Medulla oblongata (tissue), 1 donor: ENCODE results near the gene NCAM1.
"Not testable (repeated sequence)": the region's sequence is repeated elsewhere in the genome, so short reads cannot be mapped to it uniquely, and the experiment has no call there.

Experiments
- DNase-seq: peaks from one replicate; pipeline ENCODE4 v3.0.0-alpha.2; 2015; ENCODE audit errors: extremely low spot score

The NCAM1 gene

DNA sequence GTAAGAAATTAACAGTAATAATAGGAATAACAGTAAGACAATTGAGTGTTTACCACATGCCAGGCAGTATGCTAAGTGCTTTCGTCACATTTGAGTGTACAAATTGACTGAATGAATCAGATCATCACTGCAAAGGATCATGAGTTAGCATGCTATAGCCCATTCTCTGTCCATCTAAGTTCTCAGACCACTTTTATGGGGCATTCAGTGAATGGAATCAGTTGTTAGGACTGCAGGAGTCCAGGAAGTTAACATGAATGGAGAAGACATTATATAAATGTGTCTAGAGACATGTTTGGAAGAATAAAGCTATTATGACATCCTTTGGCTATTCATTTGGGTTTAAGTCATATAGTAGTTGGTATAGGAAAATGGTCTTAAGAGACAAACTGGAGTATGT lies 59.9 kb downstream of the NCAM1 start:
- DNase-seq: no peak

DNA sequence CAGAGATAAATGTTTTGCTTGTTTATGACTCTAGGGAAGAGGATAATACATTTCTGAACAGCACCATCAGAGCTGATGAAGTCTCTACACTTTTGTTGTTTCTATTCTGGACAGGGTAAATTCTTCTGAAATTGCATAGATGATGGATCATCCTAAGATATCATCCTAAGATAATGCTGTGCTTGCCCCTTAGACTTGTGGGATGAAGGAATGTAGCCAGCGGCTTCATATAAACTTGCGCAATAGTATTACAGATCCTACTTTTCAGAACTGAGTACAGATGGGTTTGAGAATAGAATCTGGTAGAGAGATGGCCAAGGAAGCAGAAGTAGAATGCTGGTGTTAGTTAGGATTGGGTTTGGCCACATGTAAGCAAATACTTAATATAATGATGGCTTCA lies 61.0 kb downstream of the NCAM1 start:
- DNase-seq: no peak

DNA sequence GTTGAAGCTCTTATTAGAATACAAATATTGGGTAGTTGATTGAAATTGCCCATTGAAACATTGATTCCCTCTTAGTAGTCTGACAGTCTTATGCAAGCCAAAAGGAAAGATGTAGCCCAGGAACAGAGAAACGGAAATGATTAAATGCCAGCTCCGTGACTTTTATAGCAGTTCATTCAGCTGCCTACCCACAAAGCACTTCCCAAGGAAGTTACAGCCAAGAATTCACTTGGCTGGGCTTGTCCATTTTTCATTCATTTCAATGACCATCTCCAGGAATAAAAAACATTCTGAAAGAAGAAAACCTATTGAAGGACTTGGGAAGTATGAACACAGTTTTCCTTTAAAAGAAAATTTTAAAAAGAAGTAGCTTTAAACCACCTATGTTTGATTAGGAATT lies 62.0 kb downstream of the NCAM1 start:
- DNase-seq: peak; percentile 47

DNA sequence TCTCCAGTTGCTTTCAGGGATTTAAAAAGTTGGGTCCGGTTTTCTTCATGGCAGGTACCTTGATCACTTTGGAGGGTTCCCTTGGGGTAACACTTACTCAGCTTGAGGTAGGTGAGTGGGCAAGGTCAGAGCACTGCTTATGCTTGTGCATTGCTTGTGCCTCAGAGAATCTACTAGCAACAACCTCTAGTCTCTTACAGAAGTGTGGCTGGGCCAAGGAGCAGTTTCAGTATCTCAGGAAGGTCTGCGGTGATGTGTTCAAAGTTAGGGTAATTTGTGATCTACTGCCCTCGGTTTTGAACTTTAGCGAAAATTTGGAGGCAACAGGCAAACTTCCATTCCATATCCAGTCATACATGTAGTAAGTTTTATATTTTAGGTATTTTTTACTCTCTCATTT lies 62.8 kb downstream of the NCAM1 start:
- DNase-seq: no peak

DNA sequence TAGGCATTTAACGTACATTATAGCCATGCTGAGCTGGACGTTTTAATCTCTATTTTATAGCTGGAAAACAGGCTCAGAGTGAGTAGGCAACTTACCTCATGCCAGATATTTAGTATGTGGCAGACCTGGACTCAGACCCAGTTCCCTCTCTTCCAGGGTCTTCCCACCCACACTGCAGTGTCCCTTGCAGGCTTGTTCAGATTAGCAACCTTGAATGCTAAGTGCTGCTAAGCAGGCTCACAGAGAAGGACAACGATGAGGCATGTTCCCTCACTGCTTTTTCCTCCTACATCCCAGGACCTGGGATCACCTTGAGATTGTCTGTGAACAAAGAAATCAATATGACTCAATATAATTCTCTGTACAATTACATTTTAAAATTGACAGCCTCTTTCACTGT lies 65.6 kb downstream of the NCAM1 start:
- DNase-seq: no peak

DNA sequence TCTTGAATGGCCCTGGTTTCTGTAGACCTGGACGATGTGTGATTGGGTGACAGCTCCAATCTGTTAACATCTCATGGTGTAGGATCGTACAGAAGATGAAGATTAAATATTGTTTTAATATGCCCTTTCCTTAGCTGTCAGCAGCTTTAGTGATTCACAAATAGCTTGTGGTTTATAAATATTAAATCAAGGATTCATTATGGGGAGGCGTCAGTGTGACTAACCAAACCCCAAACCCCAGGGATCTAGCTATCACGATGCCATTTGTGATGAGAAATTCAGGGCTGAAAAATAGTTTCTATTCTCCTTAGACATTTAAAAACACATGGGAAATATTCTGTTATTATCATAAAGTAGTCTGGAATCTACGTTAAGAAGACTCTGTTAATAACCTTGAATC lies 73.4 kb downstream of the NCAM1 start:
- DNase-seq: no peak

DNA sequence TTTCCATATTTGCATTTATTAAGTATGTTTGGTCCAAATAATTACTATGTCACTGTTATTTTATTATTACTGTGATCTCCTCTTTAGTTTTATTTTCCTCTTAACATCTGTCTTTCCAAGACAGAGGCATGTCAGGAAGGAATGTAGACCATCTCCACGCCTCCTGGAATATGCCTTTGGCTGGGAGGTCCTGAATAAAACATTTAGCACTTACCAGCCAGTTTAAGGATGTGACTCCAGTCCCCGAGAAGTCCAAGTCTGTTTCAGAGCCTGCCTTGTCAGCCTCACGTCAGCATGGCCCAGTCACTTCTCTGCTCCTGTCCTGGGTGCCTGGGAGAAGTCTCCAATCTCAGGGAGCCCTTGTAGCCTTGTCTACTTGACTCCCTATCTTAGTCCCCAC lies 74.5 kb downstream of the NCAM1 start:
- DNase-seq: no peak

DNA sequence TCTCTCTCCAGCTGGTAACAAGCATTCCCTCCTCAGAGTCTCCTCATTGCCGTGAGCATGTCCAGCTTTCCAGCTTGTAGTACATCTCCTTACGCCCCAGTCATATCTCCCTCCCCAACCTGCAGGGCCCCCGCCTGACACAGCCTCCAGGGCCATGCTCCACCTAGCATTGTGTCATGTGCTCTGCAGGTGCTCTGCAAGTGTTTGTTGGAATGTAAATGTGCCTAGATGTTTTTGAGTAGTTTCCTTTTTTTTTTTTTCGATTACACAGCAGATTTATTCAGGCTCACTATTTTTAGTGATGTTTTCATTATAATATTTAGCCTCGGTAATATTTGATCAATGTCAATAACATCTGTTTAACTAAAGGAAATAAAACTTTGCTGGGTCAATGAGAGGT lies 82.5 kb downstream of the NCAM1 start:
- no peak for DNase-seq

DNA sequence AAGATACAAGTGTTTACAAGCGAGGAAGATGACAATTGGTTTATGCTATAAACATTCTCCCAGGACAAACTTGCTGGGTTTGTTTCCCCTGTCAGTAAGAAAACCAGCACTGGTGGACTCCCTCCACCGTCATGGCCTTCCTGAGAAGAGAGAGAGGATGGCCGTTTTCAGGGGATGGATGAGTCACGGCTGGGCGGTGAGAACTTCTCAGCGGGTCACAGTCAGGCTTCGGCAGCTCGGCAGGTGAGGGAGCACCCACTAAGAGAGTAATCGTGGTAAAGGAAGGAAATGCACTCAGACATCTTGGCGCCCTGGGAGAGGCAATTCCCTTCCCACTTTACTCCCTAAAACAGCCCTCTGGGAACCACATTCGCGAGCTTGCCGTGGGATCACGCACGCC lies 83.9 kb downstream of the NCAM1 start:
- DNase-seq: no peak

DNA sequence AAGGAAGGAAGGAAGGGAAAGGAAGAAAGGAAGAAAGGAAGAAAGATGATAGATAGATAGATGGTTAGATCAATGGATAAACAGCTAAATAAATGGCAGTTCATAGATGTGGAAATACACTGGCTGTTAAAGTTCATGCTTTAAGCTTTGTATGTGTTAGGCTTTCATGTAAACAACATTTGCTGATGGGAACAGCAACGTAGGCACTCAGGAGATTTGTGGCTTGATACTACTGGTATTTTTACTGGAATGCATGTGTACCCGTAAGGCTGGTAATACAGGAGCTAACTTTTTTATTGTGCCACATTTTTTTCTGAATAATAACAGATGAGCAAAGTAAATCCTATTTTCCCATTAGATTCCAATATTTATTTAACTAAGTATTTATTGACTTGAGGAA lies 85.6 kb downstream of the NCAM1 start:
- DNase-seq: no peak

DNA sequence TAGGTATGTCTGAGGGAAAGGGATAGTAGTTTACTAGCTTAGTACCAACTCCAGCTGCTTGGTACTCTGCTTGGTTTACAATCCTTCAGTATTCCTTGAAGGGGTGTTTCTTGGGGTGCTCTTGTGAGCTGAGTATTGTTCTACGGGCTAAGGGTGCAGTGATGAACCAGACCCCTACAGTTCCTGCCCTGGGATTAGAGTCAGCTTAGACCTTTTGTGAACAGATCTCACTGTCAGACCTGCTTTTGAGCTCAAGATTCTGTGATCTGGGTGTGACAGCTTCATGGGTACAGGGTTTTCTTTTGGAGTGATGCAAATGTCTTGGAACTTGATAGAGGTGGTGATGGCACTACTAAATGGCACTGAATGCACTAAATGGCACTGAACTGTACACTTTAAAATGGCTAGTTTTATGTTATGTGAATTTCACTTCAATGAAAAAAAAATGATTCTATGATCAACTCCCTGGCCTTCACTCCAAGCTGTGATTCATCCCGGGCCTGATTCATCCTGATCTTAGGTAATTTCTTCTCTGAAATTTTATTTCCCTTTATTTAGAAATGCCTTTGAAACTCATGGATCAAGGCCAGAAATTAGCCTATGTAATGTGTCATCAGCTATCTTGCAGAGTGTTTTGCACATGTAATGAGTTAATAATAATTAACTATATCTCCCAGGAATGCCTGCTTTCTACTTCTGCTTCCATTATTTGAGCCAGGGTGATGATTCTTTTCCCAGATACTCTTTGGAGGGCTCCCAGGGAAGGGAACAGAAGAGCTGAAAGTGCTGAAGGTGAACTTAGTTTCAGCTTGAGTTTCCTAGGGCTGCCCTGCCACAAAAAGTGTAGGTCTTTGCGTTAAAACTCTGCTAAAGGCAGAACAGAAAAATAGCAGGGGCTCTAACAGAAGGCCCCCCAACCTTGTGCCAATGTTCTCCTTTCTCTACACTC lies 87.9 kb downstream of the NCAM1 start:
- DNase-seq: no peak

DNA sequence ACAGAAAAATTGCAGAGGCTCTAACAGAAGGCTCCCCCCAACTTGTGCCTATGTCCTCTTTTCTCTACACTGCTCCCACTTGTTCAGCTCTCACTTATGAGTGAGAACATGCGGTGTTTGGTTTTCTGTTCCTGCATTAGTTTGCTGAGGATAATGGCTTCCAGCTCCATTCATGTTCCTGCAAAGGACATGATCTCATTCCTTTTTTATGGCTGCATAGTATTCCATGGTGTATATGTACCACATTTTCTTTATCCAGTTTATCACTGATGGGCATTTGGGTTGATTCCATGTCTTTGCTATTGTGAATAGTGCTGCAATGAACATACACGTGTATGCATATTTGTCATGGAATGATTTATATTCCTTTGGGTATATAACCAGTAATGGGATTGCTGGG lies 91.8 kb downstream of the NCAM1 start:
- DNase-seq: not testable (repeated sequence)

DNA sequence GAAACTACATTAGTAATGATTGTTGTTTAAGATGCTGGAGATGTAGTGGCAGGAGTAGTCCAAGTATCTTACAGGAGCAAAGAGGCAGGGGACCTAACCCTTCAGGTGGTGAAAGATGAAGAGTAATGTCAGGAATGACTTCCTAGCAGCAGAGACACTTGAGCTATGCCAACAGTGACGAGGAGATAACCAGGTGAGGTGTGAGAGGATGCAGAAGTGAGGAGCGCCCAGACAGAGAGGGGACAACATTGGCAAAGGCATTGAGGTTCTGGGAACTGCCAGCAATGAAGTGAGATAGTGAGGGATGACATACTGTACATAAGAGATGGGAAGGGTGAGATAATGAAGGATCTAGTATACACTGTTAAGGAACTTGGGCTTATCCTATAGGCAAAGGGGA lies 95.8 kb downstream of the NCAM1 start:
- DNase-seq: no peak

DNA sequence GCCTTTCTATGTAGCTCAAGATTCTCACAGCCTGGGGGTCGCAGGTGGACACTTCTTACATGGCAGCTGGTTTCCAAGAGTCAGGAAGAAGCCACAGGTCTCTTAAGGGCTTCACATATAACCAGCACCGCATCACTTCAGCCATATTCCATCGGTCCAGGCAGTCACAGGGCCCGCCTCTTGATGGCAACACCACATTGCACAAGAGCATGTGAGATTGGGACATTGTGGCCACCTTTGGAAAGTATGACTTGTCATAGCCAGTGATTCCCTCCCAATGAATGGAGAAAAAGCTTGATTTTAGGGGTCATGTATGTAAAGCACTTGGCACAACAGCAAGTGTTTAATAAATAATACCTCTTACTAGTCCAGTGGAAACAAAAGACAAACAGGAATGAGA lies 98.3 kb downstream of the NCAM1 start:
- no peak for DNase-seq

DNA sequence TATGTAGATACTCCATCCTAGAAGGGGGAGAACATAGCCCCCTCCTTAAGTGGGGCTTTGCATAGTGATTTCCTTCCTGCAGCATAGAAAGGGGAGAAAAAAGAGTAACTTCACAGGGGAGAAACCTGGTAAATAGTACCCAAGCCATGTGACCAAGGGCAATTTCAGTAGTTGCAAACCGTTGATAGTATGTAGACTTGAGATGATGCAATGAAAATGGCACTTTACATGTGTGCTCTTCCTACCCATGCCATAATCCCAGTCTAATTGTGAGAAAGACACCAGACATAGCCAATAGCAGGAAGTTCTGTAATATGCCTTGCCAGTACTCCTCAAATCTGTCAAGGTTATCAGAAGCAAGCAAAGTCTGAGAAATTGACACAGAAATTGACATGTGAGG lies 104.1 kb downstream of the NCAM1 start:
- DNase-seq: no peak

DNA sequence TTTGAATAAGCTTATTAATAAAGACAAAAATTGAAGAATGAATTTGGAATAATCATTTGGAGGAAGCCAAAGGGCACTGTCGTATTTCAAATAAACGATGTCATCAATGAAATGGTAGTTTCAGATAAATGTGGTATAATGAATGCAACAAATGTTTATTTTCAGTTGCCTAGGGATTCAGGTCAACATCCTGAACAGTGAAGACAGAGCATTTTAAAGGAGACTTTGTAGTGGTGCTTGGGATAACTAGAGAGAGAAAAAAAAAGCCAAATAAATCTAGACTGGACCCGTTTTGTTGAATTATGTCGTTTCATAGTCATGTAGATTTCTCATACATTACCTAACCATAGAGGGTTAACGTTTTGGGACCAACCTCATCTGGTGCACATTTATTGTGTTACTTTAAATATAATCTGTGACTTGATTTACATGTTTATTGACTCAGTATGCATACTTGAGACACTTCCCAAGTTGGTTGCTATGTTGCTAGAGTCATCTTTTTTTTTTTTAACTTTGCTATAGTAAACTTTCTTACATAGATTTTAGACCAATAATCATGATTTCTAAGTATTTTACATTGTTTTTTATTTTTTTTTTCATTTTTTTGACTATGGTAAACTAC lies 111.1 kb downstream of the NCAM1 start:
- no peak for DNase-seq

DNA sequence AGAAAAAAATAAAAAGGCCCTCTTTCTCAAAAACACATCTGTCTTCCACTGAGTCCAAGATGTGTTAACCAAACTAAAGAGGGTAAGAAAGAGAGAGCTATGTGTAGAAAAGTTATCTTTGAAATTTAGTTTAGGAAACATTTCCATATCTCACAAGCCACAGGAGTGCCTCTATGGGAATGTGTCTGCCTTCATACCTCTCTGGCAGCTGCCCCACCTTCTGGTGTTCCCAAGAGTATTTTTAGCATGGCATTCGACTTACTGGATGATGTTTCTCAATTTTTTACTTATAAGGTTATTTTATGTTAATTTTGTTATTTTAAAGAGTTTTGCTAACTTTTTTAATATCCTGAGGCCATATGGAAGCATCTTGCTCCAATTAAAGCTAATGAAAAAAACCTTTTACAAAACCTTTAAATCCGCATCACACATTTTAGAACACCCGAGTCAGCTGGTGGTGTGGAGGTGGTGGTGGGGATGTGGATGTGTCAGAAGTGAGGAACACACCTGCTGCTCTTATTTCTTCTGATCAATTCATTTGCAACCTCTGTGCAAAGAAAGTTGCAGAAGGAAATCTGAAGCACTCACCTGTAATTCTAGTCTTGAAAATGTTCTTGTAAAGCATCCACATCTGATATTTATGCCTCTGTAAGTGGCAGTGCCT lies 112.2 kb downstream of the NCAM1 start:
- no peak for DNase-seq

DNA sequence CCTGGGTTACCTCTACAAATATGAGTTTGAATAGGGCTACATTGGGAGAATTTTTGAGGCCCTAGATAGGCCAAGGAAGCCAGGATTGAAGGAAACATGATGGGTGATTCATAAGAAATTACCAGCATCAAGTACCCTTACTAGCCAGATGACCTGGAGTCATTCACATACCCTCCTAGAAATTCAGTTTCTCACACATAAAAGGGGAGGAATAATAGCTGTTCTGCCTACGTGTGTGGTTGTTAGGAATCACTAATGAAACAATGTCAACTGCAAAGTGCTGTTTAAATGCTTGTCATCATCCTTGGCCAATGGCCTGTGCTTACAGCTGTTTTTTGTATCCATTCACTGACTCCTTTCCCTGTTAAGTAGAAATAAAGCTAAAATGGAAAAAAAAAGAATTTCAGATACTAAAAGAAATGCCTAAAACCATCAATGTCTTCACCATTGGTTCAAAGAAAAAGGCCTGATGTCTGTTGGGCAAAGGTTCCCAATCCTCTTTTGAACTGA lies 114.4 kb downstream of the NCAM1 start:
- no peak for DNase-seq

DNA sequence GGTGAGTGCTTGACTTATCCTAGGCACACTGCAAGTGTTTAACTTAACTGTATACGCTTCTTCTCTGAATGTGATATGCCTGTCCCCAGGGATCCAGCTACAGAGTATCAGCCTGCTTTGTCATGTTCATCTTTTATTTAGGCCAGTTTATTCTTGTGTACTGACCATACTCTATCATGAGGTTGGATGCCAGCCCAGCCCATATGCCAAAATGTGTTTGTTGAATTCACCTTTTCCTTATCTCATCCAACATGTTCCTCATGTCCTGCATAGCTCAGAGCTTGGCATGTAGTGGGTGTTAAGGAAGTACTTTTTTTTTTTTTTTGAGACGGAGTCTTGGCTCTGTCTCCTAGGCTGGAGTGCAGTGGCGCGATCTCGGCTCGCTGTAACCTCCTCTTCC lies 116.2 kb downstream of the NCAM1 start:
- no peak for DNase-seq

DNA sequence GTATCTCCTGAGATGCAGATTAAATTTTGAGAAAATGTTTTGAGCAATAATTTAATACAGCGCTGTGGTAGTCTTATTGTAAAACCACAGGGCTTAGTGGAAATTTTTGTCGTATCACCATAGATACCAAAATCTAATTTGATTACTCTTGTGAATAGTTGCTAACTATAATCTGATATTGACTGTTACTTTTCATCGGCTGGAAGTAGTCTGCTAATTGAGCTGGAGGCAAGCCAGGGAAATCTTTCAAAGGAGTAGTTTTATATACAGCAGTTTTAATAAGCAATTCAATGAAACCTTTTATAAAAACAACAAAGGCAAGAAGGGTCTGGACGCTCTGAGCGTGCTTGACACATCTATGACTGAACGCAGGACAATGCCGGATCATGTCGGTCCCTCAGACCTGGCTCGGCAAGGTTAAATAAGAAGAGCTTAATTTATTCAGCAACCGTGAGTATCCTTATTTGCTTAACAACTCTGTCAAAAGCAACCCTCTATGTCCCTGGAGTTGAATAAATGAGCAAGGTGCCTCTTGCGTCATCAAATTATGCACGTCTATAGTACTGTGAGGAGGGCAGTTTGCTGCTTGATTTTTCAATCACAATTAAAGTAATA lies 121.2 kb downstream of the NCAM1 start:
- DNase-seq: no peak

DNA sequence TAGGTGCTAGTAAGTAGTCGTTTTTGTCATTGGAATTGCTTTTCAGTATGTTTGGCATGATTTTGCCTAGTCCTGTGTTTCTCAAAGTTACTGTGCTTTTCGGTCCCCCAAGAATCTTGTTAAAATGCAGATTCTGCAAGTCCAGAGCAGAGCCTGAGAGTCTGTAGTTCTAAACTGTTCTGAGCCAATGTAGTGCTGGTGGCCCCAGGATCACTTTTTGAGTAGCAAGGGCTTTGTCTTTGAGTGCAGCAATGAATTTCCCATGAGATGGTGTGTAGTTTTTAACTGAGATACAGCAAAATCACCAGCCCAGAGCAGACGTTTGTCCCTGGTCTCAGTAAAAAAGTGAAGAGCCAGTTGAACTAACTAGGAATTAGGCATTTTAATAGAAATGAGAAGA lies 122.4 kb downstream of the NCAM1 start:
- DNase-seq: no peak

DNA sequence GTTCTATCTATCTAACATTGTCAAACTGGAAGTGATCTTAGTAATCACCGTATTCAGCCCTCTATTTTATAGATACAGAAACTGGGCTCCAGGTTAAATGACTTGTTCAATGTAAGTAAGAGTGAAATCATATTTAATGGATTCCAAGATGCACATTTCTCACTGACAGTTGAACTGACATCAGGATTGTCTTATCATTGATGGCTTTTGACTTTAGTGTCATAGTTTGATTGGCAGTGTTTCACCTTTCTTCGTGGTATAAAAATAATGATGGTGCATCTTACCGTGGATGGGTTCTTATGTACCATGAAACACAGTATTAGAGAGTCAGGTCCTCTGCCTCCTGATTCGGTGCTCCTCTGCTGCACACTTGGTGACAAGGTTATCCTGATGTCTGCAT lies 123.1 kb downstream of the NCAM1 start:
- DNase-seq: no peak
